ENCODE results near the gene RING1. TPM values are rescaled to one million over a fixed set of nuclear protein-coding genes. Genes with fewer than 3 reads are reported as not detected.

Gene RING1
- total RNA-seq, 1 experiment from 2014 or later, result 44.9 TPM

DNA sequence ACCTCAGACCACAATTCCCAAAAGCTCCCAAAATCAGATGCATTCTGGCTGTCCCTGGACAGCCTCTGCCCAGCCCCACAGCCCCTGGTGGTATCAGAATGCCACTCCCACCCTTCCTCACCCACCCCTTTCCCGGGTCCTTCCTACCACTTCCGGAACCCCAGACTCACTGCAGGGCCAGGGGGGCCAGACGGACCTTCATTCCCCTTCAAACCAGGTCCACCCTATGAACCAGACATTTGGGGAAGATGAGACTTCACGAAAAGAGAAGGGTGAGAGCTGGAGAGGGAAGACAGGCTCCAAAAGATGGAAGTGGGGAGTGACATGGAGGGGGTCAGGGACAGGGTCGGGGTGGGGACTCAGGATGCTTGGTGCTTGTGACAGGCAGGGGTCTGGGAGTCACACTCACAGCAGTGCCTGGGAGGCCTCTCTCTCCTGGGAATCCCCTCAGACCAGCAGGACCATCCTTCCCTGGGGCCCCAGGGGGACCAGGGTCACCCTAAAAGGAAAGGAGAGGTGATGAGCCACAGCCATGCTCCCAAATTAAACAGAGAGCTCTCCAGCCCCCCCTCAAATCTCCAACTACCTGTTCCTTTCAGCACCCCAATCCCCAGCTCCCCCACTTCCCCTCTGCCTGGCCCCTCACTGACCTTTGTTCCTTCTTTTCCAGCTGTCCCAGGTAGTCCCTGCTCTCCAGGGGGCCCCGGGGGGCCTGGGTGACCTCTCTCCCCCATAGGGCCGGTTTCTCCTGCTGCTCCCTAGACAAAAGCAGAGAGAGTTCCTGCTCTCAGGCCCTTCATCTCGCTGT lies 36.2 kb upstream of the RING1 start:
- no peak for DNase-seq (ENCODE audit: low read depth)

DNA sequence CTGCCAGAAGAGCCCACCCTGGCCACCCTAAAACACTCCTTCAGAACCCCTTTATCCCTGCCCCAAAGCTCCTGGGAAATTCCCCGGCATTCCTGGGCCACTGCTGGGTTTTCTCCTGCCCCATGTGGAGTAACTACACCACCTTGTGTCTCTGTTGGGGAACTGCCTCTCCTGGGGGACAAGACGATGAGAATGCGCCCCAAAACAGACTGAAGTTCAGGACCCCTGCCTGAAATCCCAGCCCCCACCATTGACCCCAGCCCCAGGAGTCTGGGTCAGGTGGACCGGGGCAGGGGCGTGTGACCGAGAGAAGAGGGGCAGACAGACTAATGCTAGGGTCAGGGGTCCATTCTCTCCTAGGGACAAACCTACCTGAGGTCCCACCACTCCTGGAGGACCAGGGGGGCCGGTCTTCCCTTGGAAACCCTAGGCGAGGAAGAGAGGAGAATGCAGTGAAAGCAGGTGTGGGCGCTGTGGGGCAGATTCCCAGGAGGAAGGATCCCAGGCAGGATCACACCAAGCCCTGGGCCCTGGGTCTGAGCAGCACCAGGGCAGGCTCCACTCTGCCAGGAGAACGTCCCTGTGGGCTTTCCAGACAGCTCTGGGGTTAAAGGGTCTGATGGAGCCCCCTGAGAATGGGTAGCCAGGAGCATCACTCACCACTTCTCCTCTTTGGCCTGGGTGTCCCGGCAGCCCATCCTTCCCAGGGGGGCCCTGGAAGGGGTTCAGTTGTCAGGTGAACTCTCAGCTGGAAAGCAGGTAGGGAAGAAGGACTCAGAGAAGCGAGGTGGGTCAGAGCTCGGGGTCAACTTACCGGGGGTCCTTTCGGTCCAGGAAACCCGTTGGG lies 35.4 kb upstream of the RING1 start:
- DNase-seq (ENCODE audit: low read depth), result peak; percentile 68

DNA sequence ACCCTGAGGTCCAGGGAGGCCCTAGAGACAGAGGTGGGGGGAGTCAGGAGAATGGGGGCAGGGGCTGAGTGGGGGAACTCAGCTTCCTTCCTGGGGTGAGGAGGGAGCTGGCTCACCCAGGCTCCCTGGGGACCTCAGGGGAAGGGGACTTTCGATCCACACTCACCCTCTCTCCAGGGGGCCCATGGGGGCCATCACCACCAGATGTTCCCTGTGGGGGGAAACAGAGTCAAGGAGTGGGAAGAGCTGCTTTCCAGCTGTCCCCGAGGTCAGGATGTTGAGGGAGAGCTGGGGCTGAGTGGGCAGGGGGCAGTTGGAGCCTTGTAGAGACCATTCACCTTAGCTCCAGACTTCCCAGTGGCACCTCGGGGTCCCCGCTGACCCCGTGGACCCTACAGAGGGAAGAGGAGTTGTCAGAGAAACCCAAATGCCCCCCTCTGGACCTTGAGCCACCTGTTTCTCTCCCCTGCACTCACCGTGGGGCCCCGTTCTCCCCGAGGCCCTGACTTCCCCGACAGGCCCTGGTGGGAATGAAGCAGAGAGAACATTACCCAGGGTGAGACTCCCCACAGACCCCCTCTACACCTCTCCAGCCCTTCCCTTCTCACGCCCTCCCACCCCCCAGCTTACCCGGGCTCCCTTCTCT lies 34.6 kb upstream of the RING1 start:
- DNase-seq (ENCODE audit: low read depth), result no peak

- DNase-seq (ENCODE audit: low read depth), result no peak
These were observed 33.5 kb upstream of the RING1 start for GRCh38 chr6:33174784-33175183.

DNA sequence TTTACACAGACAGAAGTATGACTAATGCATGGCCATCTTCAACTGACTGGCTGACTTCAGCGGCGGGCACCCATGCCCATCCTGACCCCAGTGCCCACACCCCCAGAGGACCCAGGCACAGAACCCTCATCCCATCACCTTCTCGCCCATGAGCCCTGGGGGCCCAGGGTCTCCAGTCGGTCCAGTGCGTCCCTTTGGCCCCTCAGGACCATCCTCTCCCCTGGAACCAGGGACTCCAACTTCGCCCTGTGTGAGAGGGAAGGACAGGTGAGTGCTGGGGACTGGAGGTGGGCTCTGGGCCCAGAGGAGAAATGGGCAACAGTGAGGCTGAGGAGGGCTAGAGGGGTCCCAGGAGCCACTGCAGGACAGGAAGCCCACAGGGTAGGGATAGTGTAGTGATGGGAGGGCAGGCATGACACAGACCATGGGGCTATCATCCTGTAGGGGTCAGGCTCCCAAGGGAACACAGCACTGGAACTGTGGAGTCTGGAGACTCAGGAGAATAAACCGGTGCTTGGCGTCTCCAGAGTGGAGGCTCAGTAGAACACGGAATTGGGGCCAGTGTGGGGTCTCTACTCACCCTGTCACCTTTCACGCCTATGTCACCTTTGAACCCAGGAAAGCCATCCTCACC lies 32.7 kb upstream of the RING1 start:
- DNase-seq (ENCODE audit: low read depth), result no peak

- no peak for DNase-seq (ENCODE audit: low read depth)
These were observed 31.4 kb upstream of the RING1 start for GRCh38 chr6:33176906-33177305.

DNA sequence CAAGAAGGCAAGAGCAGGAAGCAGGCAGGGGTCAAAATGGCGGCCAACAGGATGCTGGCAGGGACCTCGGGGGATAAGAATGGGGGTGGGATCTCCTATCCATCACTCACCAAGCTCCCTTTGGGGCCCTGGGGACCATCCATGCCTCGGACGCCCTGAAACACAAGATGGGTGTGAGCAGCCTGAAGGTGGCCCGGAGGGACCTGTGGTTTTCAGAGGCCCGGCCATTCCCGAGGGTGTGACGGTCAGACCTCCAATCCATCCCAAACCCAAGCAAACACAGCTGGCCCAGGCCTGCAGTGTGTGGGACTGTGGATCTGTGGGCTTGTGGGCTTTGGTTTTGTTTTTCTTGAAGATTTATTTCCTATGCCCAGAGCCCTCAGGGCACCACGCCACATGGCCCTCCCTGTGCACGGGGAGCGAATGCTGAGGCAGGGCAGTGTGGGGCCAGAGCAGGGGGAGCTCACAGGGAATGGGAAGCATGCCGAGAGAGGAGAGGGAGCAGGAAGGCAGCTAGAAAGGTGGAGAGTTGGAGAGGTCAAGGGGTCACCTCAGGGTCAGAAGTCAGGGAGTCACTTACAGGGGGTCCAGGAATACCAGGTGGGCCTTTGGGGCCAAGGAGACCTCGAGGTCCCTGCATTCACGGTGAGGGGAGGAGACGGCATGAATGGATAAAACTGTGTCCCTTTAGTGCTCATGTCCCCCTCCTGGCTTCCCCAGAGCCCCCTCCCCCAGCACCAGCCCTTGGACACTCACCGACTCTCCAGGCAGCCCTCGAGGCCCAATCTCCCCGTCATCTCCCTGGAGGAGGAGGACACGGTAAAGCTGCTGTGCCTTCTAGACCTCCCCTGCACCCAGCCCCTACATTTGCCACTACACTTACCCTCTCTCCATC lies 30.5 kb upstream of the RING1 start:
- no peak for DNase-seq (ENCODE audit: low read depth)

DNA sequence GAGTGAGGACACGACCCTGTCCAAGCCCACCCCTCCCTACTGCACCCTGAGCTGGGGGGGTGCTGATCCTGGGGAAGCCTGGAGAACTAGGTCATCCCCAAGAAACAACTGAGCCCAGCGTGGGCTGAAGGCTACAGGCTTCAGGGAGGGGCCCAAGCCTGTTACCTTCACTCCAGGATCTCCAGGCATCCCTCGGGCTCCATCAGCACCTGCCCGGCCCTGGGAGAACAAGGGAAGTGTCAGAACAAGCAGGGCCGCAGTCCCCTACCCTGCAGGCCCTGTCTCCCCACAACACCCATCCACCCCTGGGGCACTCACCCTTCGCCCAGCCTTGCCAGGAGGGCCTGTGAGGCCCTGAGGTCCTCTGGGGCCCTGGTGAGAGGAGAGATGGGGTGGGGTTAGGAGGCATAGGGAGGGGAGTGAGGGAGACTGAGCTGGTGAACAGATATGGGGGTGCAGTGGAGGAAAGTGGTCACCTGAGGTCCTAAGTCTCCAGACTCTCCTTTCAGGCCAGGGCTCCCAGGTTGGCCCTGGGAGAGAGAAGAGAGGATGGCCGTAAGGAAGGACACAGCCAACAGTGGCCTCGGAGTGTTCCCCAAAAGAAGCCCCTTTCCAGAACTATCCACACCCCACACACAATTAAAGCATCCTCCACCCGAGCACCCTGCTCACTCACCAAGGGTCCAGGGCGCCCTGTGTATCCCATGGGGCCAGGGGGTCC lies 29.4 kb upstream of the RING1 start:
- no peak for DNase-seq (ENCODE audit: low read depth)

DNA sequence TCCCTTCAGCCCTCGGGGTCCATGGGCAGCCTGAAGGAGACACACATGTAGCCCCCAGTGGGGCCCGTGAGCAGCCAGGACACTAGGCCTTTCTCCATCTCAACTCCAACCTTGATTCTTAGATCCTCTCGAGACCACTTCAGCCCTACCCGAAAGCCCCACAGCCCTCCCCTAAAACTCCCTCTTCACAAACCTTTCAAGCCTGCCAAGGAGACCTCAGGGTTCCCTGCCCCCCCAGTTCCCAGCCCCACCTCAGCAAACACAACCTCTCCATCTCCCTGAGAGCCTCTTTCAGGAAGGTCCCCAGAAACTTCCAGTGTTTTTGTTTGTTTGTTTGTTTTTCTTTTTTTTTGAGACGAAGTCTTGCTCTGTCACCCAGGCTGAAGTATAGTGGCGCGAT lies 27.2 kb upstream of the RING1 start:
- DNase-seq (ENCODE audit: low read depth), result no peak

DNA sequence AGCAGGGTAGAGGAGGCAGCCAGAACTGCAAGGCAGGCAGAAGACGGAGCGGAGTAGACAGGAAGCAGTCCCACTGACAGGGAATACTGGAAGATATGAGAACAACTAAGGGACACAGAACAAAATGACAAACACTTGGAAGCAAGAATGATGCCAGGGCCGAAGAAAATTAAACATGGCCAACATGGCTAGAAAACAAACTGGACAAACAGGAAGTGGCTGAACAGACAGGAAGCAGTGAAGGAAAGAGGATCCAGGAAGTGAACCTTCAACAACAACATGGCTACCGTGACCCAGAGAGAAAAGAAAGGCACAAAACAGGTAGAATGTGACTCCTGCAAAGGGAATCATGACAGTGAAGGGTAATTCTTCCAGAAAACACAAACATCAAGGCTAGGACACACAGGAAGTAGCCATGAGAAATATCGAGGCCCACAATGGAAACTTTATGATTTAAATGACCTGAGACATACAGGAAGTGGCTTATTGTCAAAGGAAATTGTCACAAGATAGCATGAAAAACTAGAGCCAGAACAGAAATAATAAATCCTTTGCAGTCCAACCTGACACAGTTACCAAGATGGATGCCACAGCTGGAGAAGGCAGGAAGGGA lies 25.1 kb upstream of the RING1 start:
- no peak for DNase-seq (ENCODE audit: low read depth)

GRCh38 chr6:33185190-33185589 lies 23.1 kb upstream of the RING1 start:
- DNase-seq (ENCODE audit: low read depth), result no peak

DNA sequence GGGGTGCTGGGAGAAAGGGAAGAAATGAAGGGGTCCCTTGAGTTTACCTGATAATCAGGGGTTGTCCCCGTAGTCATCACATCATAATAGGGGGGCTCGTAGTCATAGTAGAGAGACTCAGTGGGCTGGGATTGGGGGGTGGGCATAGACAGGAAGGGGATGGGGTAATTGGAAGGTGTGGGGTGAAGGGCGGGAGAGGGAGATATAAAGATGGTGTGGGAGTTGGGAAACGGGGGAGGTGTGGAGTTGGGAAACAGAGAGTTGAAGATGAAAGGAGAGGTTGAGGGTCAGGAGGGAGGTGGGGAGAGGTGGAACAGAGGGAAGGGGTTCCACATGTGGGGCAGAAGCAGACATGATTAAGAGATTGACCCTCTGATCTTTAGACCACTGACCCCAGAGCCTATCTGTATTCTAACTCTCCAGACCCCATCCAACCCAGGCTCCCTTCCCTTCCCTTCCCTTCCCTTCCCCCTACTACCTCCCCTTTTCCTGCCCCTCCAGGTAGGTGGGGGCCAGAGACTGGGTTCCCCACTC lies 22.6 kb upstream of the RING1 start:
- DNase-seq (ENCODE audit: low read depth), result no peak

DNA sequence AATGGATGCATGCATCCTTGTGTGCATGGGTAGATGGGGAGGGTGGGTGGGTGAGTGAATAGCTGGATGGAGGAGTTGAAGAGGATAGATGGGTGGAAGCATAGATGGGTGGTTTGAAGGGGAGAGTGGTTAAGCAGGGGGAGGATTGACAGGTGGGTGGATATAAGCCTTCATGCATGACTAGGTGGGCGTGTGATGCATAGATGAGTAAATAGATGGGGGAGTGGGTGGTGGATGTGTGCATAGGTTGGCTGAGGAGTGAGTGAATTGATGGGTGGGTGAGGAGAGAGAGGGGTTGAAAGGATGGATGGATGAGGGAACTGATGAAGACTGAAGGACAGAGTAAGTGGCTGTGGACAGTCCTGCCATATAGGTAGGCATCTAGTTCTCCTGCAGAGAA lies 20.5 kb upstream of the RING1 start:
- DNase-seq (ENCODE audit: low read depth), result no peak

- DNase-seq (ENCODE audit: low read depth), result no peak
These were observed 19.1 kb upstream of the RING1 start for GRCh38 chr6:33189164-33189563.

- DNase-seq (ENCODE audit: low read depth), result no peak
These were observed 18.5 kb upstream of the RING1 start for GRCh38 chr6:33189625-33190448.

- no peak for DNase-seq (ENCODE audit: low read depth)
These were observed 17.7 kb upstream of the RING1 start for GRCh38 chr6:33190504-33191107.

DNA sequence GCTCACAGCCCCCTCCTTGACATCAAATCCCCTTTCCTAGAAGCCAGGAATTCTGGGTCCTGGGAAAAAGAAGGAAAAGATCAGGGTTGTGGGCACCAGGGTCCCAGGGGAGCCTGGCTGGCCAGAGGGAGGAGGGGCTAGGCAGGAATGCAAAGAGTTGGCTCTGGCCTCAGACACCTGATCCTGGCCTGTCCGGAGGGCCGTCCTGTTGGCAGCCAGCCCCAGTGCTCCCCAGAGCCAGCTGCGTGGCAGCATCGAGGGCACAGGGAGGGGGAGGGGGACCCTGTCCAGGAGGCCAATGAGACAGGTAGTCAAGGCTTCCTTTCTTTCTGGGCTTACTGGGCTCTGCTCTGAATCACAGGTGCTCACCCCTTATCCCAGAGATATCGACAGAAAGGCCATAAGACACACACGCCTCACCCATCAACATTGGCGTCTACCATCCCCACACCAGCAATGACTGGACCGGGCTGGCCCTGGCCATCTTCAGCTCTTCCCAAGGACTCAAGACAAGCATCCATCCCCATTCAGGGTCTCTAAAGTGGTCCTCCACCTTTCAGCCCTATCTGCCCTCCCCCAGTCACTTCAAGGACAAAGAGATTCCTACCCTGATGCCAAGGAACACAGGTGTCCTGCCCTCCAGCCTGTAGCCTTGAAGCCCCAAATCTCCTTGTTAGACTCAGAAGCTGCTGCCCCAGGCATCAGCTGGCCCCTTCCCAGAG lies 16.8 kb upstream of the RING1 start:
- no peak for DNase-seq (ENCODE audit: low read depth)

All from Daoy (cell line).